RWPE2 (cell line): ENCODE data around the gene KRT9.
A peak's percentile ranks its signal among the peaks of the same experiment; 100 is the strongest.

Source experiments
- ATAC-seq: fragments of 200-7000 bp; cut with Tn5 transposase; 3 replicates; pipeline ENCODE4 v1.9.1; 2021; ENCODE audit warnings: low read depth
- DNase-seq: peaks from one replicate; pipeline ENCODE4 v3.0.0-alpha.2; 2020; ENCODE audit warnings: low spot score
- H3K27ac ChIP-seq: fragments of 450-650 bp; 2 replicates; pipeline ENCODE4 v1.5.1; 2017; ENCODE audit warnings: mild to moderate bottlenecking; ENCODE audit not compliant: poor library complexity, severe bottlenecking
- H3K27me3 ChIP-seq: fragments of 250-450 bp; sonication (Bioruptor Pico); 2 replicates; pipeline ENCODE4 v1.5.1; 2021; ENCODE audit warnings: mild to moderate bottlenecking, moderate library complexity; ENCODE audit not compliant: insufficient read depth, poor library complexity, severe bottlenecking
- H3K36me3 ChIP-seq: fragments of 250-450 bp; sonication (Bioruptor Pico); 2 replicates; pipeline ENCODE4 v1.5.1; 2020; ENCODE audit warnings: low read depth, mild to moderate bottlenecking, moderate library complexity
- H3K4me1 ChIP-seq: fragments of 250-450 bp; sonication (Bioruptor Pico); 2 replicates; pipeline ENCODE4 v1.5.1; 2021; ENCODE audit warnings: mild to moderate bottlenecking, moderate library complexity; ENCODE audit not compliant: insufficient read depth, poor library complexity, severe bottlenecking
- H3K4me3 ChIP-seq: fragments of 250-450 bp; sonication (Bioruptor Pico); 2 replicates; pipeline ENCODE4 v1.5.1; 2021; ENCODE audit warnings: mild to moderate bottlenecking, moderate library complexity; ENCODE audit not compliant: severe bottlenecking
- H3K9me3 ChIP-seq: fragments of 250-450 bp; sonication (Bioruptor Pico); 2 replicates; pipeline ENCODE4 v1.5.1; 2021; ENCODE audit warnings: mild to moderate bottlenecking, moderate library complexity; ENCODE audit not compliant: severe bottlenecking
- CTCF ChIP-seq: fragments of 450-650 bp; IDR thresholded peaks from one replicate; pipeline ENCODE4 v1.5.1; 2017; ENCODE audit warnings: mild to moderate bottlenecking, moderate library complexity; ENCODE audit not compliant: poor library complexity, severe bottlenecking

The KRT9 gene

GRCh38 chr17:41565338-41565737 is 6.5 kb downstream of the KRT9 start:
- no peak for DNase-seq
- TF ChIP-seq CTCF: no peak
- no peak overlapping the region for H3K4me3 ChIP-seq
- no peak for ATAC-seq
- H3K9me3 ChIP-seq: no peaks in the 10 kb centered on the region
- no peaks in the 10 kb centered on the region for H3K27me3 ChIP-seq
- no peak overlapping the region for H3K27ac ChIP-seq
- no peaks in the 10 kb centered on the region for H3K36me3 ChIP-seq
- H3K4me1 ChIP-seq: no peaks in the 10 kb centered on the region

GRCh38 chr17:41563607-41564170 is 8.2 kb downstream of the KRT9 start:
- DNase-seq (no peak), ATAC-seq (no peak)
- H3K9me3 ChIP-seq: no peaks in the 10 kb centered on the region
- H3K4me1 ChIP-seq: no peaks in the 10 kb centered on the region
- H3K4me3 ChIP-seq: no peak overlapping the region
- no peak for TF ChIP-seq CTCF
- H3K27ac ChIP-seq: no peak overlapping the region
- no peaks in the 10 kb centered on the region for H3K27me3 ChIP-seq
- no peaks in the 10 kb centered on the region for H3K36me3 ChIP-seq

- Histone ChIP-seq H3K27ac (no peak overlapping the region), H3K27me3 (no peaks in the 10 kb centered on the region), H3K9me3 (no peaks in the 10 kb centered on the region), H3K36me3 (no peaks in the 10 kb centered on the region), H3K4me1 (no peaks in the 10 kb centered on the region), H3K4me3 (no peak overlapping the region)
- DNase-seq (no peak), ATAC-seq (no peak)
- no peak for TF ChIP-seq CTCF
Measured at GRCh38 chr17:41561554-41561953, 10.3 kb downstream of the KRT9 start.

GRCh38 chr17:41559548-41559947 is 12.3 kb downstream of the KRT9 start:
- Histone ChIP-seq H3K9me3 (no peaks in the 10 kb centered on the region), H3K4me1 (no peaks in the 10 kb centered on the region), H3K27me3 (no peaks in the 10 kb centered on the region), H3K4me3 (no peak overlapping the region), H3K27ac (no peak overlapping the region), H3K36me3 (no peaks in the 10 kb centered on the region)
- ATAC-seq: peak; percentile 83
- no peak for DNase-seq
- no peak for TF ChIP-seq CTCF

GRCh38 chr17:41556931-41557330 is 14.9 kb downstream of the KRT9 start:
- Histone ChIP-seq H3K27ac (no peak overlapping the region), H3K4me1 (no peaks in the 10 kb centered on the region), H3K9me3 (no peaks in the 10 kb centered on the region), H3K36me3 (no peaks in the 10 kb centered on the region), H3K4me3 (no peak overlapping the region), H3K27me3 (no peaks in the 10 kb centered on the region)
- ATAC-seq (no peak), DNase-seq (no peak)
- no peak for TF ChIP-seq CTCF
